Peyer's patch (tissue), 4 donors: ENCODE measurements around the gene NANOS3. TPM values are rescaled to one million over a fixed set of nuclear protein-coding genes. Genes with fewer than 3 reads are reported as not detected.

ENCODE experiments used
- DNase-seq, 3 donors: peaks; one replicate each; pipeline ENCODE4 v3.0.0-alpha.2; 2017 to 2019
- H3K27ac ChIP-seq, 4 donors: fragments of 200-600 bp; sonication (generic); one replicate each; pipeline ENCODE4 v1.5.1; 2016 to 2019
- H3K27me3 ChIP-seq, 2 donors: fragments of 200-600 bp; sonication (generic); one replicate each; pipeline ENCODE4 v1.5.1; 2019
- H3K36me3 ChIP-seq, 3 donors: fragments of 200-600 bp; sonication (generic); one replicate each; pipeline ENCODE4 v1.5.1; 2016 to 2019
- H3K4me1 ChIP-seq, 4 donors: fragments of 200-600 bp; sonication (generic); one replicate each; pipeline ENCODE4 v1.5.1; 2016 to 2019
- H3K4me3 ChIP-seq, 4 donors: fragments of 200-600 bp; sonication (generic); 1 replicate in 3 of 4; 2 replicates in 1 of 4; pipeline ENCODE4 v1.5.1; 2016 to 2019; ENCODE audit warnings: mild to moderate bottlenecking in 1 of 4
- H3K9me3 ChIP-seq, 4 donors: fragments of 200-600 bp; sonication (generic); one replicate each; pipeline ENCODE4 v1.5.1; 2016 to 2019; ENCODE audit warnings: mild to moderate bottlenecking in 1 of 4
- POLR2A ChIP-seq, 2 donors: fragments of 450-650 bp; IDR thresholded peaks; one replicate each; pipeline ENCODE4 v1.5.1; 2017; ENCODE audit warnings: antibody characterized with exemption in 2 of 2, mild to moderate bottlenecking in 2 of 2, moderate library complexity in 2 of 2
- small RNA-seq, 2 donors: library from RNA; depleted of rRNA; stranded (forward); fragments of <200 nt; gene quantifications; one replicate each; pipeline ENCODE3, GENCODE V24; 2016
- total RNA-seq, 4 donors: library from RNA; depleted of rRNA; stranded (reverse); fragments of >200 nt; gene quantifications; one replicate each; pipeline ENCODE4 v1.1.0, GENCODE V29; 2016
- TF ChIP-seq, protein P1 (sequence below), 6 experiments: fragments of 450-650 bp in 4 of 6; fragments of 200-600 bp in 2 of 6; sonication (generic) in 1 of 6; IDR thresholded peaks; one replicate each; pipeline ENCODE4 v1.5.1; 2017 to 2019; ENCODE audit warnings: antibody characterized with exemption in 6 of 6, mild to moderate bottlenecking in 3 of 6, moderate library complexity in 1 of 6

Gene NANOS3
- total RNA-seq, 4 donors from 2014 or later = not detected

DNA sequence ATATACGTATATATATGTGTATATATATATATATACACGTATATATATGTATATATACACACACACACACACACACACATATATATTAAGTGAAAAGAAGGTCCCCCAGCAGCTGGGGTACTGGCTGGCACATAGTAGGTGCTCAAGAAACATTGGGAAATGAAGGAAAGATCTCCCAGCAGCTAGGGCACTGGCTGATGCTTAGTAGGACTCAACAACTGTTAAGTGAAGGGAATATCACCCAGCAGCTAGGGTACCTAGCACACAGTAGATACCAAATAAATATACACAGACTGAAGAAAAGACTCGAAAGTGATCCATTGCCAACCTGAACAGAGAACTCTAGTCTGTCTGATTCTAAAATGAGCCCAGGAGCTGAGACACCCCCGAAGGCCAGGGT is 49.1 kb downstream of the NANOS3 start:
- Histone ChIP-seq H3K27me3 (no peaks in the 10 kb centered on the region), H3K27ac (no peak overlapping the region), H3K36me3 (peaks cover 0 to 85% (median 0%) of the 10 kb centered on the region in 3 donors), H3K4me1 (no peaks in the 10 kb centered on the region), H3K4me3 (no peak overlapping the region), H3K9me3 (no peaks in the 10 kb centered on the region)
- no peak for DNase-seq
- TF ChIP-seq, protein P1, sequence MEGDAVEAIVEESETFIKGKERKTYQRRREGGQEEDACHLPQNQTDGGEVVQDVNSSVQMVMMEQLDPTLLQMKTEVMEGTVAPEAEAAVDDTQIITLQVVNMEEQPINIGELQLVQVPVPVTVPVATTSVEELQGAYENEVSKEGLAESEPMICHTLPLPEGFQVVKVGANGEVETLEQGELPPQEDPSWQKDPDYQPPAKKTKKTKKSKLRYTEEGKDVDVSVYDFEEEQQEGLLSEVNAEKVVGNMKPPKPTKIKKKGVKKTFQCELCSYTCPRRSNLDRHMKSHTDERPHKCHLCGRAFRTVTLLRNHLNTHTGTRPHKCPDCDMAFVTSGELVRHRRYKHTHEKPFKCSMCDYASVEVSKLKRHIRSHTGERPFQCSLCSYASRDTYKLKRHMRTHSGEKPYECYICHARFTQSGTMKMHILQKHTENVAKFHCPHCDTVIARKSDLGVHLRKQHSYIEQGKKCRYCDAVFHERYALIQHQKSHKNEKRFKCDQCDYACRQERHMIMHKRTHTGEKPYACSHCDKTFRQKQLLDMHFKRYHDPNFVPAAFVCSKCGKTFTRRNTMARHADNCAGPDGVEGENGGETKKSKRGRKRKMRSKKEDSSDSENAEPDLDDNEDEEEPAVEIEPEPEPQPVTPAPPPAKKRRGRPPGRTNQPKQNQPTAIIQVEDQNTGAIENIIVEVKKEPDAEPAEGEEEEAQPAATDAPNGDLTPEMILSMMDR (IDR thresholded peaks at IDR 0.05) = no peak
- TF ChIP-seq POLR2A (IDR thresholded peaks at IDR 0.05) = no peak

DNA sequence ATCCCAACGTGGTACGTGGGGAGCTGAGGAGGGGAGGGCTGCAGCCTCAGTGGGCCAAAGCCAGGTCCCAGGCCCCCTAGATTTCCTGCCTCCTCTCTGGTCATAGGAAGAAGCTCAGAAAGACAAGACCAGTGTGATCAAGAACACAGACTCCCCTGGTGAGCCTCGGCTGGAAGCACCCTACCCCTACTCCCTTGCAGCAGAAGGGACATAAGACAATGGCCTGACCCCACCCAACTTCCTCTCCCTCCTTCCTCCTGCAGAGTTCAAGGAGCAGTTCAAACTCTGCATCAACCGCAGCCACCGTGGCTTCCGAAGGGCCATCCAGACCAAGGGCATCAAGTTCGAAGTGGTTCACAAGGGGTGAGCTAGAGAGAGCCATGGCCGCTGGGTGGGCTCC is 49.8 kb downstream of the NANOS3 start:
- H3K9me3 ChIP-seq = no peaks in the 10 kb centered on the region

DNA sequence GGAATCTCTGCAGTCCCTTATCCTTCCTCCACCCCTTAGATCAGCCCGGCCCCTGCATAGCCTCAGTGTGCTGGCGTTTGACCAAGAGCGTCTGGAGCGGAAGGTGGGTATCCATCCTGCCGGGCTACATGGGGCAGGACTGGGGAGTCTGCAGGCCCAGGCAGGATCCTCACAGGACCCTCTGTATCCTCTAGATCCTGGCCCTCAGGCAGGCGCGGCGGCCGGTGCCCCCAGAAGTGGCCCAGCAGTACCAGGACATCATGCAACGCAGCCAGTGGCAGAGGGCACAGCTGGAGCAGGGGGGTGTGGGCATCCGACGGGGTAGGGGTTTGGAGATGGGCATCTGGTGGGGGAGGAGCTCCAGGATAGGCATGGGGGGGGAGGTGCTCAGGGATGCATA is 52.4 kb downstream of the NANOS3 start:
- Histone ChIP-seq H3K4me3 (no peak overlapping the region), H3K36me3 (peaks cover 0 to 52% (median 0%) of the 10 kb centered on the region in 3 donors), H3K9me3 (no peaks in the 10 kb centered on the region), H3K4me1 (no peaks in the 10 kb centered on the region), H3K27me3 (no peaks in the 10 kb centered on the region), H3K27ac (no peak overlapping the region)
- no peak for TF ChIP-seq POLR2A (IDR thresholded peaks at IDR 0.05)
- TF ChIP-seq, protein P1 (IDR thresholded peaks at IDR 0.05) = no peak
- DNase-seq = no peak

More for the DNA sequence above, 49.8 kb downstream of the NANOS3 start:
- H3K27ac ChIP-seq = no peak overlapping the region
- peaks cover 0 to 78% (median 0%) of the 10 kb centered on the region in 3 donors for H3K36me3 ChIP-seq
- no peak for TF ChIP-seq POLR2A (IDR thresholded peaks at IDR 0.05)
- TF ChIP-seq, protein P1 (IDR thresholded peaks at IDR 0.05) = no peak
- no peaks in the 10 kb centered on the region for H3K4me1 ChIP-seq
- DNase-seq = no peak
- H3K27me3 ChIP-seq = no peaks in the 10 kb centered on the region
- H3K4me3 ChIP-seq = no peak overlapping the region

DNA sequence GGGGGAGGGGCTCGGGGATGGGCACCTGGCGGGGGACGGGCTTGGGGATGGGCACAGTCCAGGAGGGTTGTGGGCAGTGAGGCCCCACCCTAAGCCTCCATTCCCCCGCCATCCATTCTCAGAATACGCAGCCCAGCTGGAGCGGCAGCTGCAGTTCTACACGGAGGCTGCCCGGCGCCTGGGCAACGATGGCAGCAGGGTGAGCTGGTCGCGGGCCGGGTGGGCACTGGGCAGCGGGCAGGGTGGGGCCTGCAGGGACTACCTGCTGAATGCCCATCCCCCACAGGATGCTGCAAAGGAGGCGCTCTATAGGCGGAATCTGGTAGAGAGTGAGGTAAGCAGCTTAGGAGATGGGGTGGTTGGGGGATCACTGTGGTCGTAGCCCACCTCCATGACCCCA is 53.0 kb downstream of the NANOS3 start:
- no peaks in the 10 kb centered on the region for H3K4me1 ChIP-seq
- H3K27ac ChIP-seq = no peak overlapping the region
- H3K9me3 ChIP-seq = no peaks in the 10 kb centered on the region
- no peaks in the 10 kb centered on the region for H3K27me3 ChIP-seq
- no peak overlapping the region for H3K4me3 ChIP-seq
- H3K36me3 ChIP-seq = peaks cover 0 to 46% (median 0%) of the 10 kb centered on the region in 3 donors
- DNase-seq = no peak
- no peak for TF ChIP-seq POLR2A (IDR thresholded peaks at IDR 0.05)
- TF ChIP-seq, protein P1 (IDR thresholded peaks at IDR 0.05) = no peak

Small RNAs within 50 kb of the gene (small RNA-seq; reads per million reads assigned to genes)
- gene MIR181C (16.5 to 80.2 reads per million in 2 donors), gene MIR181D (17.0 to 38.9 reads per million in 2 donors)

Other genes with a start within 250 kb of the NANOS3 start
- 100 to 1,000 TPM in 2 of 4 donors, 10 to 100 TPM in 2; 59.2 to 126 (median 95.7) TPM for gene MRI1, start 112.6 kb upstream of the NANOS3 start, total RNA-seq
- 100 to 1,000 TPM in 1 of 4 donors, 10 to 100 TPM in 3; 71.3 to 148 (median 84.3) TPM for gene C19orf53, start 102.7 kb upstream of the NANOS3 start, total RNA-seq
- 1 to 10 TPM; 1.6 to 9.1 (median 5.8) TPM for gene ZSWIM4, start 81.7 kb upstream of the NANOS3 start, total RNA-seq
- gene BRME1, start 29.0 kb downstream of the NANOS3 start, total RNA-seq = 10 to 100 TPM in 3 of 4 donors, 1 to 10 TPM in 1; 7.4 to 73.1 (median 41.2) TPM
- gene CC2D1A, start 29.1 kb downstream of the NANOS3 start, total RNA-seq = 100 to 1,000 TPM in 3 of 4 donors, 10 to 100 TPM in 1; 97.4 to 235 (median 184) TPM
- under 1 TPM in 1 of 4 donors, not detected in 3; 0.35 TPM for gene PODNL1, start 61.3 kb downstream of the NANOS3 start, total RNA-seq
- gene DCAF15, start 75.4 kb downstream of the NANOS3 start, total RNA-seq = 10 to 100 TPM; 15.8 to 64.4 (median 31.4) TPM
- gene RFX1, start 129.2 kb downstream of the NANOS3 start, total RNA-seq = 10 to 100 TPM in 2 of 4 donors, 1 to 10 TPM in 2; 5.8 to 19.0 (median 9.6) TPM
- not detected for gene RLN3, start 151.0 kb downstream of the NANOS3 start, total RNA-seq
- gene IL27RA, start 154.6 kb downstream of the NANOS3 start, total RNA-seq = 1 to 10 TPM in 3 of 4 donors, under 1 TPM in 1; 0.85 to 7.4 (median 2.0) TPM
- under 1 TPM in 2 of 4 donors, not detected in 2; 0.53 to 0.54 TPM for gene PALM3, start 184.9 kb downstream of the NANOS3 start, total RNA-seq
- gene MISP3, start 195.7 kb downstream of the NANOS3 start, total RNA-seq = 10 to 100 TPM; 25.6 to 58.5 (median 40.7) TPM
- gene C19orf67, start 208.6 kb downstream of the NANOS3 start, total RNA-seq = not detected
- 10 to 100 TPM; 28.9 to 64.4 (median 33.9) TPM for gene SAMD1, start 213.6 kb downstream of the NANOS3 start, total RNA-seq
- 10 to 100 TPM; 18.2 to 39.8 (median 30.0) TPM for gene PRKACA, start 240.6 kb downstream of the NANOS3 start, total RNA-seq